NB4 (cell line): ENCODE data around the gene PRKD2.
A peak's percentile ranks its signal among the peaks of the same experiment; 100 is the strongest.

Source experiments
- DNase-seq: peaks from one replicate; pipeline ENCODE4 v3.0.0; 2010; ENCODE audit warnings: low read depth
- H3K4me3 ChIP-seq: one replicate; pipeline ENCODE4 v1.5.1; 2011; ENCODE audit warnings: mild to moderate bottlenecking, low read depth, low read length, moderate library complexity
- MYC ChIP-seq: IDR thresholded peaks from 2 replicates; pipeline ENCODE4 v1.6.1; 2011; ENCODE audit warnings: low read depth, low read length
- POLR2A ChIP-seq: IDR thresholded peaks from 2 replicates; pipeline ENCODE4 v1.6.1; 2011; ENCODE audit warnings: mild to moderate bottlenecking; ENCODE audit not compliant: insufficient read length; ENCODE audit errors: extremely low read depth
- TF ChIP-seq, protein P1 (sequence below): IDR thresholded peaks from one replicate; pipeline ENCODE4 v1.5.1; 2012; ENCODE audit warnings: low read depth, low read length
- TF ChIP-seq, protein P2 (sequence below): IDR thresholded peaks from 2 replicates; pipeline ENCODE4 v1.6.1; 2011; ENCODE audit warnings: low read depth, low read length

Gene PRKD2

DNA sequence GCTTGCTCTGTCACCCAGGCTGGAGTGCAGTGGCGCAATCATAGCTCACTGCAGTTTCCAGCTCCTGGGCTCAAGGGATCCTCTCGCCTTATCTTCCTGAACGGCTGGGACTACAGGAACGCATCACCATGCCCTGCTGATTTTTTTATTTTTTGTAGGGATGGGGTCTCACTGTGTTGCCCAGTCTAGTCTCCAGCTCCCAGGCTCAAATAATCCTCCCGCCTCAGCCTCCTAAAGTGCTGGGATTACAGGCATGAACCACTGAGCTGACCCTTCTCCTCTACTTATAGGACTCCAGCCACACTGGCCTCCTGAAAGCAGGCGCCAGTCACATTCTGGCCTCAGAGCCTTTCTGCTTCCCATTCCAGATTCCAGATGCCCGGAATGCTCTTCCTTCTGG, 66.5 kb downstream of the PRKD2 start:
- no peak for TF ChIP-seq POLR2A
- TF ChIP-seq, protein P1, sequence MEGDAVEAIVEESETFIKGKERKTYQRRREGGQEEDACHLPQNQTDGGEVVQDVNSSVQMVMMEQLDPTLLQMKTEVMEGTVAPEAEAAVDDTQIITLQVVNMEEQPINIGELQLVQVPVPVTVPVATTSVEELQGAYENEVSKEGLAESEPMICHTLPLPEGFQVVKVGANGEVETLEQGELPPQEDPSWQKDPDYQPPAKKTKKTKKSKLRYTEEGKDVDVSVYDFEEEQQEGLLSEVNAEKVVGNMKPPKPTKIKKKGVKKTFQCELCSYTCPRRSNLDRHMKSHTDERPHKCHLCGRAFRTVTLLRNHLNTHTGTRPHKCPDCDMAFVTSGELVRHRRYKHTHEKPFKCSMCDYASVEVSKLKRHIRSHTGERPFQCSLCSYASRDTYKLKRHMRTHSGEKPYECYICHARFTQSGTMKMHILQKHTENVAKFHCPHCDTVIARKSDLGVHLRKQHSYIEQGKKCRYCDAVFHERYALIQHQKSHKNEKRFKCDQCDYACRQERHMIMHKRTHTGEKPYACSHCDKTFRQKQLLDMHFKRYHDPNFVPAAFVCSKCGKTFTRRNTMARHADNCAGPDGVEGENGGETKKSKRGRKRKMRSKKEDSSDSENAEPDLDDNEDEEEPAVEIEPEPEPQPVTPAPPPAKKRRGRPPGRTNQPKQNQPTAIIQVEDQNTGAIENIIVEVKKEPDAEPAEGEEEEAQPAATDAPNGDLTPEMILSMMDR = no peak
- TF ChIP-seq MYC = no peak
- TF ChIP-seq, protein P2, sequence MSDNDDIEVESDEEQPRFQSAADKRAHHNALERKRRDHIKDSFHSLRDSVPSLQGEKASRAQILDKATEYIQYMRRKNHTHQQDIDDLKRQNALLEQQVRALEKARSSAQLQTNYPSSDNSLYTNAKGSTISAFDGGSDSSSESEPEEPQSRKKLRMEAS = no peak
- no peak overlapping the region for H3K4me3 ChIP-seq

DNA sequence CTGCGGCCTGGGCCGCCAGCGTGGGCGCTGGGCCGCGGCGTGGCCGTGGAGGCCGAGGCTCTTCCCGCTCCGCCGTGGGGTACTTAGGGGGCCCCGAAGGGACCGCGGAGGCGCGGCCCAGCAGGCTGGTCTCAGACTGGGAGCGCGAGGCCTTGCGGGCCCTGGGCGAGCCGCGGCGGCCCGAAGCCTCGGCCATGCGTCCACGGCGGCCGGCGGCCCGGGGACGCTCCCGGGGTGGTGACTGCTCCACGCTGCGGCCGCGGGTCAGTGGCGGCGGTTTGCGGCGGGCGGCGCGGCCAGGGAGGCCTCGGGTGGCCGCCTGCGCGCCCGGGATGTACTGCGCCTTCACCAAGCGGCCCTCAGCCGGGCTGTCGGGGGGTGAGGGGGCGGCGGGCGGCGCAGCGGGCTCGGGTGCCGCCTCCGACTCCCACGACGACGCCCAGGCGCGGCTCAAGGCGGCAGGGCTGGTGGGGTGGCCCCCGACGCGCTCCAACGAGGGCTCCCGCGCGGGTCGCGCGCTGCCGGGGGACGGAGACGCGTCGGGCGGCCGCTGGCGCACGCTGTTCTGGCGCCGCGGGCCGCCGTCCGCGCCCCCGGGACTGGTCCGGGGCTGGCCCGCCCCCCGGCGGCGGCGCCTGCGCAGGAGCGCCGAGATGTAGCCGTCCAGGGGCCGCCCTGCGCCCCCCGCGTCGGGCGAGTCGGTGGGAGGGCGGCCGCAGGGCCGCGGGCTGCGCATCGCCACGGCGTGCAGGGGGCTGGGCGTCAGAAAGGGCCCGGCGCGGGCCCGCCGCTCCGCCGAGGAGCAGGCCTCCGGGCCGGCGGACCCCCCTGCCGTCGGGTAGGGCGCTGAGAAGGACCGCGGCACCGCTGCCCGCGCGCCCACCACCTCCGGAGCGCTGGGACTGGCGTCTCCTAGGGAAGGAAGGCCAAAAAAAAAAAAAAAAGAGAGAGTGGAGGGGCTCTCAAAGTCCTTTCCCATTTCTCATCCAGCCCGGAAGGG, 67.7 kb downstream of the PRKD2 start:
- DNase-seq = no peak
- no peak overlapping the region for H3K4me3 ChIP-seq
- TF ChIP-seq MYC = no peak

More for the DNA sequence above, 66.5 kb downstream of the PRKD2 start:
- DNase-seq = no peak

DNA sequence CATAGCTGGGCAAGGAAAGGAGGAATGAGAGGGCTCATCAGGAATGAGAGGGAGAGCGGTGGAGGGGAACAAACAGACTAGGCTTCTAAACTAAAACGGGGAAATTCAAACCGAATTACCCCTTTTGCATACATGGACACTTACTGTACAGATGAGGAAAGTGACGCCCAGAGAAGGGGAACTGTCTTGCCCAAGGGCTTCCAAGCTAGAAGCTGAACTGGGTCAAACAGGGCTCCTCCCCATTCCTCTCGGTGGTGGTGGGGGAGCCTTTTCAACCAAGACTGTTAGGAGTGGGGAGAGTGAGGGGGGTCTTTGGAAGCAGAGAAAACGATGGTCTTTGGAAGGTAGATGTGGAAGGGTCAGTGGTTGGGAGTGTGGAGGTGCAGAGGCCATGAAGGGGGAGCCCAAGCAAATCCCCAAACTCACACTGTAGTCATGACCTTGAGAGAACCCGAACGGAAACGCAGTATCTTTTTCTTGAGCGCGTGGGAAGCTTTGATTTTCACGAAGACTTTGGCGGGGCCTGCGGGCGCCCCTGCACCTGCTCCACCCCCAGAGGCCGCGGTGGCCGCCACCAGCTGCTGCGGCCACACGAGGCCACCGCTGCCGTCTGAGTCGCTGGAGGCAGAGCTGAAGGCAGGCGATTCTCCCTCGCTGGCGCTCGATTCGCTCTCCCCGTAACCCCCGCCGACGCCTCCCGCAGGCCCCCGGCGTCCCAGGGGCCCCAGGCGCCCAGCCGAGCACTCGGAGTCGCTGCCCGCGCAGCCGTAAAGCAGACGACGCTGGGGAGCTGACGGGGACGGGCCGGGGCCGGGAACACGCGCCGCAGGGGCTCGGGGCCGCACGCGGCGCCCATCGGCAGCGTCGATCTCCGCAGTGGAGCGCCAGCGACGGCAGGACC, 68.6 kb downstream of the PRKD2 start:
- TF ChIP-seq, protein P2 = no peak
- no peak for TF ChIP-seq MYC
- TF ChIP-seq POLR2A = no peak
- TF ChIP-seq, protein P1 = no peak
- H3K4me3 ChIP-seq = no peak overlapping the region
- DNase-seq = peak; percentile 62

DNA sequence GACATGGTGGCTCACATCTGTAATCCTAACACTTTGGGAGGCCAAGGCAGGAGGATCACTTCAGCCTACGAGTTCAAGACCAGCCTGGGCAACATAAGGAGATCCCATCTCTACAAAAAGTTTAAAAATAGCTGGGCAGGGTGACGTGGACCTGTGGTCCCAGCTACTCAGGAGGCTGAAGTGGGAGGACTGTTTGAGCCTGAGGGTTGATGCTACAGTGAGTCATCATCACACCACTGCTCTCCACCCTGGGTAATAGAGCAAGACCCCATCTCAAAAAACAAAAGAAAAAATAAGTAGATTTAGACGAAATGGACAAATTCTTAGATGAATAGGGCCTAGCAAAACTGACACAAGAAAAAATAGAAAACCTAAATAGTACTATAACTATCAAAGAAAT, 70.5 kb downstream of the PRKD2 start:
- TF ChIP-seq POLR2A (no peak), MYC (no peak)
- TF ChIP-seq, protein P2 = no peak
- TF ChIP-seq, protein P1 = no peak

DNA sequence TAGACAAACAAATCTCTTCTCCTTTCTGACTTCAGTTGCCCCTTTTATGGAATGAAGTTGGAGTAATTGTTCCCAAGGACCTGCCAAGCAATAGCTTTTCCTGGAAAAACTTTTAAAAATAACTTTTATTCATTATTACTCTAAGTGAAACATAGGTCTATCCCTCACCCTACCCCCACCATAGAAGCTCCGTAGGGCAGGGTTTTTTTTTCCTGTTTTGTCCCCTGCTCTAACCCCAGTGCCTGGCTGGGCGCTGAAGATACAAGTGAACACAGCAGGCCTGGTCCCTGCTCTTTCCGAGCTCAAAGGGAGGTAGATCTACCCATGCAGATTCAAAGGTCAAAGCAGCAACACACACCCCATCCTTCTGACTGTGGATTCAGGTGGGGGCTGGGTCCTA, 72.2 kb downstream of the PRKD2 start:
- no peak overlapping the region for H3K4me3 ChIP-seq
- DNase-seq = no peak
- no peak for TF ChIP-seq POLR2A

More for the DNA sequence above, 70.5 kb downstream of the PRKD2 start:
- peak; percentile 42 for DNase-seq
- H3K4me3 ChIP-seq = no peak overlapping the region

DNA sequence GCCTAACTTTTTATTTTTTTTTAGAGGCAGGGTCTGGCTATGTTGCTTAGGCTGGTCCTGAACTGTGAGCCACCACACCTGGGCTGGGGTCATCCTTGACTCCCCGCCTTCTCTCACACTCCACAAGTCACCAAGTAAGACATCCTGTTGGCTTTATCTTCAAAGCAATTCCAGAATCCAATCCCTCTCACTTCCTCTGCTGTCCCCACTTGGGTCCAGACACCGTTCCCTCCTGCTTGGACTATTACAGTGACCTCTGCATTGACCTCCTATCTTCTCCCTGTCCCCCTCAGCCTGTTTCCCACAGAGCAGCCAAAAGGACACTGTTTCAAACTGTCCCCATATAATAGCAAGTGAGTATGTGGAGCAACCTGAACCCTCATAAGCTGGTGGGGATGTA, 76.3 kb downstream of the PRKD2 start:
- DNase-seq = no peak
- TF ChIP-seq MYC = no peak
- TF ChIP-seq, protein P2 = no peak
- TF ChIP-seq, protein P1 = no peak
- TF ChIP-seq POLR2A = no peak
- H3K4me3 ChIP-seq = no peak overlapping the region
